T-helper 17 cell (primary cell): Measurements from ENCODE around the gene LSS. TPM values are rescaled to one million over a fixed set of nuclear protein-coding genes. Genes with fewer than 3 reads are reported as not detected.

ENCODE experiments used
- ATAC-seq: fragments of 150-1000 bp; cut with Tn5 transposase; 2 replicates; pipeline ENCODE4 v1.10.0; 2021; ENCODE audit warnings: mild to moderate bottlenecking, moderate library complexity
- DNase-seq, 3 donors: peaks; one replicate each; pipeline versions ENCODE4 v3.0.0 to v3.0.0-alpha.2; 2020 to 2021
- H3K9me3 ChIP-seq: one replicate; pipeline ENCODE4 v1.7.0; 2013; ENCODE audit warnings: low read length, mild to moderate bottlenecking; ENCODE audit not compliant: control insufficient read depth, poor library complexity, severe bottlenecking
- H3K27ac Mint-ChIP-seq: one replicate; pipeline ENCODE4 v1.8.0; 2022; ENCODE audit warnings: mild to moderate bottlenecking, moderate library complexity, mixed read lengths
- H3K27me3 Mint-ChIP-seq: one replicate; pipeline ENCODE4 v1.8.0; 2022; ENCODE audit warnings: mixed read lengths
- H3K36me3 Mint-ChIP-seq: one replicate; pipeline ENCODE4 v1.8.0; 2022; ENCODE audit warnings: low read depth, mixed read lengths
- H3K4me1 Mint-ChIP-seq: one replicate; pipeline ENCODE4 v1.8.0; 2022; ENCODE audit warnings: mild to moderate bottlenecking, mixed read lengths
- H3K4me3 Mint-ChIP-seq: one replicate; pipeline ENCODE4 v1.8.0; 2022; ENCODE audit warnings: mild to moderate bottlenecking, moderate library complexity, mixed read lengths
- total RNA-seq, 4 donors: library from RNA in 2 of 4; stranded (reverse) in 2 of 4; gene quantifications; one replicate each; pipeline ENCODE4 v1.2.3 and lab custom pipeline; 2022 to 2026

LSS gene
- total RNA-seq, 2 donors from 2014 or later, result 31.1 to 36.8 TPM

- H3K4me3 Mint-ChIP-seq, result no peak overlapping the region
- H3K27ac Mint-ChIP-seq, result no peak overlapping the region
- H3K36me3 Mint-ChIP-seq, result peaks cover 5% of the 10 kb centered on the region
- peaks cover 11% of the 10 kb centered on the region for H3K27me3 Mint-ChIP-seq
- H3K4me1 Mint-ChIP-seq, result peaks cover 2% of the 10 kb centered on the region
- no peaks in the 10 kb centered on the region for H3K9me3 ChIP-seq
- no peak for DNase-seq
- no peak for ATAC-seq
These were observed 63.5 kb downstream of the LSS start for GRCh38 chr21:46165098-46165497.

- ATAC-seq, result no peak
- no peaks in the 10 kb centered on the region for H3K9me3 ChIP-seq
- Mint-ChIP-seq H3K36me3 (peaks cover 5% of the 10 kb centered on the region), H3K27ac (no peak overlapping the region), H3K4me3 (no peak overlapping the region), H3K27me3 (peaks cover 11% of the 10 kb centered on the region), H3K4me1 (peaks cover 2% of the 10 kb centered on the region)
- DNase-seq, result no peak
These were observed 65.2 kb downstream of the LSS start for GRCh38 chr21:46163380-46163779.

- H3K36me3 Mint-ChIP-seq, result peaks cover 5% of the 10 kb centered on the region
- no peak for ATAC-seq
- H3K4me1 Mint-ChIP-seq, result peaks cover 2% of the 10 kb centered on the region
- no peak for DNase-seq
- H3K9me3 ChIP-seq, result no peaks in the 10 kb centered on the region
- peak overlapping the region; percentile 80 for H3K4me3 Mint-ChIP-seq
- H3K27ac Mint-ChIP-seq, result no peak overlapping the region
- peaks cover 11% of the 10 kb centered on the region for H3K27me3 Mint-ChIP-seq
These were observed 66.7 kb downstream of the LSS start for GRCh38 chr21:46161633-46162592.

GRCh38 chr21:46160907-46161632, 67.5 kb downstream of the LSS start:
- Mint-ChIP-seq H3K27me3 (peaks cover 11% of the 10 kb centered on the region), H3K4me3 (peak overlapping the region; percentile 80), H3K4me1 (peaks cover 2% of the 10 kb centered on the region), H3K27ac (no peak overlapping the region), H3K36me3 (peaks cover 5% of the 10 kb centered on the region)
- ATAC-seq (peak; percentile 33), DNase-seq (no peak)
- H3K9me3 ChIP-seq, result no peaks in the 10 kb centered on the region

GRCh38 chr21:46160657-46160906, 68.0 kb downstream of the LSS start:
- no peak overlapping the region for H3K27ac Mint-ChIP-seq
- H3K36me3 Mint-ChIP-seq, result peaks cover 5% of the 10 kb centered on the region
- H3K9me3 ChIP-seq, result no peaks in the 10 kb centered on the region
- ATAC-seq, result no peak
- H3K4me3 Mint-ChIP-seq, result peak overlapping the region; percentile 80
- no peak for DNase-seq
- peaks cover 2% of the 10 kb centered on the region for H3K4me1 Mint-ChIP-seq
- H3K27me3 Mint-ChIP-seq, result peaks cover 11% of the 10 kb centered on the region

GRCh38 chr21:46159841-46160656, 68.5 kb downstream of the LSS start:
- peaks cover 11% of the 10 kb centered on the region for H3K27me3 Mint-ChIP-seq
- peaks cover 5% of the 10 kb centered on the region for H3K36me3 Mint-ChIP-seq
- no peak overlapping the region for H3K27ac Mint-ChIP-seq
- DNase-seq (no peak), ATAC-seq (no peak)
- no peak overlapping the region for H3K4me3 Mint-ChIP-seq
- no peaks in the 10 kb centered on the region for H3K9me3 ChIP-seq
- H3K4me1 Mint-ChIP-seq, result peaks cover 2% of the 10 kb centered on the region

- Mint-ChIP-seq H3K4me1 (peaks cover 2% of the 10 kb centered on the region), H3K36me3 (peaks cover 5% of the 10 kb centered on the region), H3K27ac (no peak overlapping the region), H3K27me3 (peaks cover 11% of the 10 kb centered on the region), H3K4me3 (no peak overlapping the region)
- ATAC-seq (no peak), DNase-seq (no peak)
- H3K9me3 ChIP-seq, result no peaks in the 10 kb centered on the region
These were observed 69.2 kb downstream of the LSS start for GRCh38 chr21:46159390-46159789.

- no peaks in the 10 kb centered on the region for H3K9me3 ChIP-seq
- H3K4me3 Mint-ChIP-seq, result no peak overlapping the region
- DNase-seq (no peak), ATAC-seq (no peak)
- peaks cover 11% of the 10 kb centered on the region for H3K27me3 Mint-ChIP-seq
- H3K4me1 Mint-ChIP-seq, result peaks cover 2% of the 10 kb centered on the region
- H3K36me3 Mint-ChIP-seq, result peaks cover 5% of the 10 kb centered on the region
- no peak overlapping the region for H3K27ac Mint-ChIP-seq
These were observed 69.8 kb downstream of the LSS start for GRCh38 chr21:46158666-46159300.

- Mint-ChIP-seq H3K4me1 (no peaks in the 10 kb centered on the region), H3K27me3 (peaks cover 5% of the 10 kb centered on the region), H3K36me3 (peaks cover 3% of the 10 kb centered on the region), H3K4me3 (no peak overlapping the region), H3K27ac (no peak overlapping the region)
- ATAC-seq (no peak), DNase-seq (no peak)
- H3K9me3 ChIP-seq, result no peaks in the 10 kb centered on the region
These were observed 70.6 kb downstream of the LSS start for GRCh38 chr21:46157987-46158451.

GRCh38 chr21:46157396-46157986, 71.1 kb downstream of the LSS start:
- ATAC-seq (no peak), DNase-seq (no peak)
- no peak overlapping the region for H3K4me3 Mint-ChIP-seq
- H3K27me3 Mint-ChIP-seq, result peaks cover under 1% of the 10 kb centered on the region
- H3K36me3 Mint-ChIP-seq, result no peaks in the 10 kb centered on the region
- no peaks in the 10 kb centered on the region for H3K4me1 Mint-ChIP-seq
- peak overlapping the region; percentile 47 for H3K27ac Mint-ChIP-seq
- H3K9me3 ChIP-seq, result no peaks in the 10 kb centered on the region

GRCh38 chr21:46156678-46157077, 71.9 kb downstream of the LSS start:
- no peaks in the 10 kb centered on the region for H3K27me3 Mint-ChIP-seq
- peak overlapping the region; percentile 47 for H3K27ac Mint-ChIP-seq
- ATAC-seq, result no peak
- no peaks in the 10 kb centered on the region for H3K4me1 Mint-ChIP-seq
- H3K36me3 Mint-ChIP-seq, result no peaks in the 10 kb centered on the region
- no peak overlapping the region for H3K4me3 Mint-ChIP-seq
- DNase-seq, result no peak
- H3K9me3 ChIP-seq, result no peaks in the 10 kb centered on the region

- Mint-ChIP-seq H3K27me3 (no peaks in the 10 kb centered on the region), H3K4me1 (no peaks in the 10 kb centered on the region), H3K4me3 (no peak overlapping the region), H3K36me3 (no peaks in the 10 kb centered on the region), H3K27ac (no peak overlapping the region)
- DNase-seq (no peak), ATAC-seq (no peak)
- H3K9me3 ChIP-seq, result no peaks in the 10 kb centered on the region
These were observed 72.3 kb downstream of the LSS start for GRCh38 chr21:46156378-46156645.
